Hypothalamus (tissue), 51 donors: ENCODE data around the gene SMTNL2.

Source experiments
- DNase-seq, 51 donors: peaks; one replicate each; lab custom pipeline; 2025; lab: John Stamatoyannopoulos, UW

SMTNL2 gene

GRCh38 chr17:4544135-4544950 is 40.0 kb upstream of the SMTNL2 start:
- DNase-seq, result no peak

GRCh38 chr17:4544951-4545216 is 39.4 kb upstream of the SMTNL2 start:
- peak in 1 of 51 donors; percentile 22 for DNase-seq

GRCh38 chr17:4545217-4545951 is 38.9 kb upstream of the SMTNL2 start:
- DNase-seq, result no peak

- no peak for DNase-seq
Measured at GRCh38 chr17:4547118-4547906, 37.0 kb upstream of the SMTNL2 start.

- no peak for DNase-seq
Measured at GRCh38 chr17:4548061-4548461, 36.3 kb upstream of the SMTNL2 start.

- DNase-seq, result no peak
Measured at GRCh38 chr17:4548721-4549531, 35.4 kb upstream of the SMTNL2 start.

- no peak for DNase-seq
Measured at GRCh38 chr17:4549781-4550533, 34.4 kb upstream of the SMTNL2 start.

- DNase-seq, result no peak
Measured at GRCh38 chr17:4550534-4551039, 33.7 kb upstream of the SMTNL2 start.

GRCh38 chr17:4551141-4551540 is 33.2 kb upstream of the SMTNL2 start:
- no peak for DNase-seq

GRCh38 chr17:4551796-4552525 is 32.4 kb upstream of the SMTNL2 start:
- DNase-seq, result no peak

- no peak for DNase-seq
Measured at GRCh38 chr17:4553669-4554068, 30.7 kb upstream of the SMTNL2 start.

- no peak for DNase-seq
Measured at GRCh38 chr17:4554441-4554996, 29.8 kb upstream of the SMTNL2 start.

GRCh38 chr17:4554997-4555799 is 29.1 kb upstream of the SMTNL2 start, which contains the start of gene MYBBP1A:
Gene MYBBP1A, minus strand, starts transcription at chr17:4555384. Its CDS starts 60 bp downstream, at chr17:4555324.
- DNase-seq, result peak; percentile 45 to 97 (median 89)

GRCh38 chr17:4555873-4556759 is 28.2 kb upstream of the SMTNL2 start:
- DNase-seq, result no peak

GRCh38 chr17:4556996-4557395 is 27.3 kb upstream of the SMTNL2 start:
- no peak for DNase-seq

GRCh38 chr17:4557626-4558346 is 26.5 kb upstream of the SMTNL2 start:
- DNase-seq, result no peak
